Activated T-helper 2 cell treated with anti-CD3 and anti-CD28 coated beads, Interferon-gamma antibody, Interleukin-2, Interleukin-4, amounts not matched to agents 10 μg/mL and 5 μg/mL and 100 μg/mL, durations not matched to agents 14 hours and 24 hours and 36 hours (primary cell): Measurements from ENCODE around the gene CLEC14A. TPM values are rescaled to one million over a fixed set of nuclear protein-coding genes. Genes with fewer than 3 reads are reported as not detected.

Source experiments
- DNase-seq: peaks from one replicate; pipeline ENCODE4 v3.0.0; 2021; ENCODE audit warnings: low spot score
- H3K27ac Mint-ChIP-seq: one replicate; pipeline ENCODE4 v1.8.0; 2021; ENCODE audit warnings: mixed read lengths
- H3K27me3 Mint-ChIP-seq: one replicate; pipeline ENCODE4 v1.8.0; 2021; ENCODE audit warnings: low read depth, mixed read lengths
- H3K36me3 Mint-ChIP-seq: one replicate; pipeline ENCODE4 v1.8.0; 2021; ENCODE audit warnings: low read depth, mixed read lengths
- H3K4me1 Mint-ChIP-seq: one replicate; pipeline ENCODE4 v1.8.0; 2021; ENCODE audit warnings: low read depth, mixed read lengths
- H3K4me3 Mint-ChIP-seq: one replicate; pipeline ENCODE4 v1.8.0; 2021; ENCODE audit warnings: low read depth, mild to moderate bottlenecking, moderate library complexity, mixed read lengths
- H3K9me3 Mint-ChIP-seq: one replicate; pipeline ENCODE4 v1.8.0; 2021; ENCODE audit warnings: mixed read lengths
- intact Hi-C: fragments of 100-400 bp; cut with micrococcal nuclease; formaldehyde crosslinking; loops from one replicate; pipeline ENCODE4 v1.15.1; 2023
- total RNA-seq: library from RNA; stranded (reverse); gene quantifications from 2 replicates; pipeline ENCODE4 v1.2.3, GENCODE V29; 2022

CLEC14A gene
- total RNA-seq, 1 donor from 2014 or later: not detected

GRCh38 chr14:38207736-38208617 lies 47.9 kb downstream of the CLEC14A start, which contains the start of gene SSTR1:
SSTR1 (plus strand) TSS chr14:38207904; CDS start chr14:38209390, 1,486 bp downstream.
- intact Hi-C loops: loop anchor here (5.0 to 10.0 kb wide), 2 partner anchors 1551 to 1693 kb away; no protein-coding TSS in a partner anchor
- no peaks in the 10 kb centered on the region for H3K36me3 Mint-ChIP-seq
- DNase-seq: no peak
- H3K9me3 Mint-ChIP-seq: no peaks in the 10 kb centered on the region
- peaks cover 2% of the 10 kb centered on the region for H3K4me1 Mint-ChIP-seq
- no peak within 1 kb of the TSS for H3K27ac Mint-ChIP-seq
- no peak within 1 kb of the TSS for H3K4me3 Mint-ChIP-seq
- peaks cover 61% of the 10 kb centered on the region for H3K27me3 Mint-ChIP-seq

DNA sequence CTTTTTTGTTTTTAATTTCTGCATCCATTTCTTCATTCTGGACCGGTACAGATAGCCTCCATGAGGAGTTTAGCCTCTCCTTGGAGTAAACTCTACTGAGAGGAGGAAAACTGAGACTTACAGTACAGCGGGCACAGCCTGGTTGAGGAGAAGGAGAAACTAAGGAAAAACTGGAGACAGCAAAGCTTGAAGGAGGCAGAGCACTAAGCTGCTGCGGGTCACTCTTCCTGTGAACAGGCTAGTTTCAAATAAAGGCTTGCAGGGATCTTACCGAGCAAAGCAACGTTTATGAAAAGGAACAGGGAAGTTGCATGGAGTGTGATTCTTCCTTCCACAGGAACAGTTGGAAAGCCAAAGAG lies 48.5 kb downstream of the CLEC14A start:
- Mint-ChIP-seq H3K27me3 (peaks cover 60% of the 10 kb centered on the region), H3K4me1 (peaks cover 2% of the 10 kb centered on the region), H3K36me3 (no peaks in the 10 kb centered on the region), H3K27ac (no peak overlapping the region), H3K9me3 (no peaks in the 10 kb centered on the region), H3K4me3 (no peak overlapping the region)
- DNase-seq: no peak
- intact Hi-C loops: loop anchor here (5.0 to 10.0 kb wide), 2 partner anchors 1550 to 1693 kb away; no protein-coding TSS in a partner anchor

DNA sequence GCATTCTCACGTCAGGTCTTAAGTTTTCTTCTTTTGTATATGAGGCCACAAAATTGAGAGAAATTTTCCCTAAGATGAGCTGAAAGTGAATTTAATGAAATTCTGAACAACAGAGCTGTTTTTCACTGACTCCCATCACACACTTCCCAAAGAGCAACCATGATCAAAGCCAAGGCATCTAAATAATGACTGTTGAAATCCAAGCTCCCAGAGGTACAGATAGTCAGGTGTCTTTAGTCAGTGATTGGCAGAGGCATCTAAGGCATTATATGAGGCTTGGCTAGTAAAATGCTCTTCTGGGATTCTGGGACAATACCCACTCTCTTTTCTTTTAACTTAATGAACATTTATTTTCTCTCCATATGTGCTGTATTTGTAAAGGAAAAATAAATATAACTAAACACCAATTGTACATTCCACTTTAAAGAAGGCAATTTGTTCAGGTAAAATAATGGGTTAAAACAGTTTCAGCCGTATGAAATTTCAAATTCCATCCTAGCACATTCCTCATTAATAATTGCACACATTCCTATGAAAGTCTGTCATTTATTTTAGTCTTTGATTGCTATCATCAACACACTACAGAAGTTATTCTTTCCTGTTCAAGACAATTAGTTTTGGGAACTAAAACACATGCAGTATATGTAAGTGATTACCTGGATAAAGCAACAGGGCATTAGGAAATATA lies 49.1 kb downstream of the CLEC14A start:
- Mint-ChIP-seq H3K4me3 (no peak overlapping the region), H3K27ac (no peak overlapping the region), H3K27me3 (peaks cover 59% of the 10 kb centered on the region), H3K9me3 (no peaks in the 10 kb centered on the region), H3K36me3 (no peaks in the 10 kb centered on the region), H3K4me1 (peaks cover 2% of the 10 kb centered on the region)
- no peak for DNase-seq
- intact Hi-C loops: loop anchor here (5.0 to 10.0 kb wide), 2 partner anchors 1550 to 1692 kb away; no protein-coding TSS in a partner anchor

DNA sequence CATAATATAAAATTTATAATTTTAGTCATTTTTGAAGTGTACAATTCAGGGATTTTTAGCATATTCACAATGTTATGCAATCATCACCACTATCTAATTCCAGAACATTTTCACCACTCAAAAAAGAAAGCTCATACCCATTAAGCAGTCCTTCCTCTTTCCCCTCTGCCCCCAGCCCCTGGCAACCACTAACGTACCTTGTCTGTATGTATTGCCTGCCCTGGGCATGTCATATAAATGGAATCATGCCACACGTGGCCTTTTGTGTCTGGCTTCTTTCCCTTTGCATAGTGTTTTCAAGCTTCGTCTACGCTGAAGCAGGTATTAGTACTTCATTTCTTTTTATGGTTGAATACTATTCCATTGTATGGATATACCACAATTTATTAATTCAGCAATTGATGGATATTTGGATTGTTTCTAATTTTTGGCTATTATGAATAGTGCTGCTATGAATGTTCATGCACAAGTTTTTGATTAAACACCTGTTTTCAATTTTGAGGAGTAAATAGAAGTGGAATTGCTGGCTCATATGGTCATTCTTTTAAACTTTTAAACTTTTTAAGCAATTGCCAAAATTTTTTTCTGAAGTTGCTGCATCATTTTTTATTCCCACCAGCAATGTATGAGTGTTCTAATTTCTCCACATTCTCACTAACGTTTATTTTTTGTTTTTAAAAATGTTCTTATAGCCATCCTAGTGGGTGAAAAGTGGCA lies 49.8 kb downstream of the CLEC14A start:
- intact Hi-C loops: loop anchor here (5.0 to 10.0 kb wide), 2 partner anchors 1549 to 1691 kb away; no protein-coding TSS in a partner anchor
- no peaks in the 10 kb centered on the region for H3K36me3 Mint-ChIP-seq
- H3K4me1 Mint-ChIP-seq: peaks cover 2% of the 10 kb centered on the region
- no peaks in the 10 kb centered on the region for H3K9me3 Mint-ChIP-seq
- peaks cover 53% of the 10 kb centered on the region for H3K27me3 Mint-ChIP-seq
- DNase-seq: no peak
- no peak overlapping the region for H3K27ac Mint-ChIP-seq
- no peak overlapping the region for H3K4me3 Mint-ChIP-seq

DNA sequence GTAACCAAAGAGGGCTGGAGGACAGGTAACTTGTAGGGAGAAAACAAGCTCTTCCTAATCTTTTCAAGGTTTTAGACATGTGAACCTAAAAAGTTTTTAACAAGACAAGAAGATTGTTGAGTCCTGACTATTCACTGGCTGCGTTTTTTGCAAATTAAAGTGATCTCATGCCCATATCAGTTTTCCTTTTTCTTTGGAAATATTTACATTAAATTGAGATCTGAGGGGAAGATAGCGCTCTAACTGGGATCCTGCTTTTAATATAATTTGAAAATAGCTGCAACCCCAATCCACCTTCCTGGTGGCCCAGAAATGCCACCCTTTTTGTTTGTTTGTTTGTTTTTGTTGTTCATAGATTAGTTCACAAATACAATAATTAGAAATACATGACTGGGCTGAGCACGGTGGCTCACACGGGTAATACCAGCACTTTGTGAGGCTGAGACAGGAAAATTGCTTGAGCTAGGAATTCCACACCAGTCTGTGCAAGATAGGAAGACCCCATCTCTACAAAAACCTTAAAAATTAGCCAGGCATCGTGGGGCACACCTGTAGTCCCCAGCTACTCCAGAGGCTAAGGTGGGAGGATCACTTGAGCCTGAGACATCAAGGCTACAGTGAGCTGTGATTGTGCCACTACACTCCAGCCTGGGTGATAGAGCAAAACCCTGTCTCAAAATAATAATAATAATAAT lies 50.6 kb downstream of the CLEC14A start:
- H3K27ac Mint-ChIP-seq: no peak overlapping the region

DNA sequence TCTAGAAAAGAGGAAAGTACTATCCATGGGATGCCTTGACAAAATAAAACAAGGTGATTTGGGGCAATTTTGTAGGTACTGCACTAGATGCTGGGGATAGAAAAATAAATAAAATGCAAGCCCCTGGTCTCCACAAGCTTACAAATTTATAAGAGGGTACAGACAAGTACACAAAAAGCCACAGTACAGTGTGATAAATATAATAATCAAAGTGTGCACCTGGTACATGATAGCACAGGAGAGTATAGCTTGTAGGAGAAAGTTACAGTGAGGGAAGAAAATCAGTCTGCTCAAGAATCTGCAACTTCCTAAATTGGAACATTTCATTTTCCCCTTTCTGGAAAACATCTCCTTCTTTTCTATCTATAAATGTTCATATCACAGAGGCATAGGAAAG lies 51.2 kb downstream of the CLEC14A start:
- H3K4me3 Mint-ChIP-seq: no peak overlapping the region
- no peaks in the 10 kb centered on the region for H3K9me3 Mint-ChIP-seq
- DNase-seq: no peak
- intact Hi-C loops: loop anchor here (5.0 to 10.0 kb wide), 2 partner anchors 1547 to 1690 kb away; no protein-coding TSS in a partner anchor
- no peaks in the 10 kb centered on the region for H3K36me3 Mint-ChIP-seq
- H3K27ac Mint-ChIP-seq: no peak overlapping the region
- H3K4me1 Mint-ChIP-seq: peaks cover 2% of the 10 kb centered on the region
- H3K27me3 Mint-ChIP-seq: peaks cover 39% of the 10 kb centered on the region

More for the DNA sequence above, 50.6 kb downstream of the CLEC14A start:
- no peak for DNase-seq
- H3K9me3 Mint-ChIP-seq: no peaks in the 10 kb centered on the region
- intact Hi-C loops: loop anchor here (5.0 to 10.0 kb wide), 2 partner anchors 1548 to 1690 kb away; no protein-coding TSS in a partner anchor
- H3K4me3 Mint-ChIP-seq: no peak overlapping the region
- H3K27me3 Mint-ChIP-seq: peaks cover 44% of the 10 kb centered on the region
- H3K36me3 Mint-ChIP-seq: no peaks in the 10 kb centered on the region
- H3K4me1 Mint-ChIP-seq: peaks cover 2% of the 10 kb centered on the region

Other genes with a start within 250 kb of the CLEC14A start
- not detected in 2 replicates for gene SSTR1, start 48.2 kb downstream of the CLEC14A start, total RNA-seq